SH-SY5Y (cell line): ENCODE data around the gene ZNF521.

Experiments used
- GATA2 ChIP-seq: IDR thresholded peaks from 2 replicates; pipeline ENCODE4 v1.6.1; 2011; ENCODE audit warnings: mild to moderate bottlenecking, low read depth, low read length
- GATA3 ChIP-seq: IDR thresholded peaks from 2 replicates; pipeline ENCODE4 v1.6.1; 2011; ENCODE audit warnings: low read depth, mild to moderate bottlenecking, low read length, moderate library complexity

- TF ChIP-seq GATA3 (no peak), GATA2 (no peak)
Measured at GRCh38 chr18:25298853-25299274, 53.1 kb downstream of the ZNF521 start.
